WTC11 (cell line): ENCODE data around the gene MORC4. TPM values are rescaled to one million over a fixed set of nuclear protein-coding genes. Genes with fewer than 3 reads are reported as not detected.

ENCODE experiments used
- ATAC-seq: fragments of 200-7000 bp; cut with Tn5 transposase; 2 replicates; pipeline ENCODE4 v1.10.0; 2021; ENCODE audit warnings: mild to moderate bottlenecking, moderate library complexity
- CTCF ChIA-PET: fragments of 300-600 bp; sonication (Branson Sonifier 250); formaldehyde crosslinking; loops from one replicate; lab custom pipeline; 2021; ENCODE audit warnings: antibody characterized with exemption; lab: Charles Lee
- POLR2A ChIA-PET: fragments of 350-600 bp; sonication (Branson Sonifier 250); formaldehyde crosslinking; loops from one replicate; lab custom pipeline; 2021; ENCODE audit warnings: antibody characterized with exemption; lab: Charles Lee
- DNase-seq: peaks from one replicate; pipeline ENCODE4 v3.0.0; 2021; ENCODE audit warnings: low spot score
- H3K27ac Mint-ChIP-seq: 2 replicates; pipeline ENCODE4 v1.8.0; 2021; ENCODE audit warnings: mixed read lengths
- H3K27me3 Mint-ChIP-seq: 2 replicates; pipeline ENCODE4 v1.8.0; 2021; ENCODE audit warnings: low read depth, mild to moderate bottlenecking, moderate library complexity, mixed read lengths
- H3K36me3 Mint-ChIP-seq: 2 replicates; pipeline ENCODE4 v1.8.0; 2021; ENCODE audit warnings: mixed read lengths
- H3K4me1 Mint-ChIP-seq: 2 replicates; pipeline ENCODE4 v1.8.0; 2022; ENCODE audit warnings: mixed read lengths
- H3K4me3 Mint-ChIP-seq: 2 replicates; pipeline ENCODE4 v1.8.0; 2021; ENCODE audit warnings: mild to moderate bottlenecking, moderate library complexity, mixed read lengths
- H3K9me3 Mint-ChIP-seq: 2 replicates; pipeline ENCODE4 v1.8.0; 2021; ENCODE audit warnings: mixed read lengths
- CREM ChIP-seq: sonication (generic); formaldehyde crosslinking; IDR thresholded peaks from 2 replicates; pipeline ENCODE4 v1.8.1; 2022; ENCODE audit warnings: mild to moderate bottlenecking, missing genetic modification reagents, moderate library complexity
- ETV6 ChIP-seq: sonication (generic); formaldehyde crosslinking; IDR thresholded peaks from 2 replicates; pipeline ENCODE4 v1.8.1; 2022; ENCODE audit warnings: mild to moderate bottlenecking, missing genetic modification reagents
- FOXP1 ChIP-seq: sonication (generic); formaldehyde crosslinking; IDR thresholded peaks from 2 replicates; pipeline ENCODE4 v1.8.0; 2022; ENCODE audit warnings: missing genetic modification reagents, mild to moderate bottlenecking, moderate library complexity, borderline replicate concordance
- GABPB1 ChIP-seq: sonication (generic); formaldehyde crosslinking; IDR thresholded peaks from 2 replicates; pipeline ENCODE4 v1.8.1; 2023; ENCODE audit warnings: mild to moderate bottlenecking, missing genetic modification reagents
- HMGA2 ChIP-seq: fragments of 250-450 bp; sonication (Bioruptor Pico); IDR thresholded peaks from 2 replicates; pipeline ENCODE4 v1.4.0; 2021; ENCODE audit warnings: mild to moderate bottlenecking, moderate library complexity
- SMAD3 ChIP-seq: sonication (generic); formaldehyde crosslinking; IDR thresholded peaks from 2 replicates; pipeline ENCODE4 v1.8.0; 2022; ENCODE audit warnings: missing genetic modification reagents, mild to moderate bottlenecking, borderline replicate concordance
- ZNF138 ChIP-seq: sonication (generic); formaldehyde crosslinking; conservative IDR thresholded peaks from 2 replicates; pipeline ENCODE4 v1.8.1; 2022; ENCODE audit warnings: mild to moderate bottlenecking, moderate library complexity, missing genetic modification reagents
- total RNA-seq: library from RNA; stranded (reverse); gene quantifications from 3 replicates; pipeline ENCODE4 v1.2.3, GENCODE V29; 2021
- TF ChIP-seq, protein P1 (sequence below): sonication (generic); formaldehyde crosslinking; IDR thresholded peaks from 2 replicates; pipeline ENCODE4 v1.8.1; 2023; ENCODE audit warnings: mild to moderate bottlenecking, missing genetic modification reagents
- TF ChIP-seq, protein P2 (sequence below): fragments of 250-450 bp; sonication (Bioruptor Pico); IDR thresholded peaks from 2 replicates; pipeline ENCODE4 v1.9.0; 2021; ENCODE audit warnings: mild to moderate bottlenecking, borderline replicate concordance
- TF ChIP-seq, protein P3 (sequence below): fragments of 200-600 bp; IDR thresholded peaks from 2 replicates; pipeline ENCODE4 v1.8.0; 2022; ENCODE audit warnings: antibody characterized with exemption
- TF ChIP-seq, protein P4 (sequence below): sonication (generic); formaldehyde crosslinking; IDR thresholded peaks from 2 replicates; pipeline ENCODE4 v1.8.0; 2022; ENCODE audit warnings: missing genetic modification reagents
- TF ChIP-seq, protein P5 (sequence below): fragments of 250-450 bp; sonication (Bioruptor Pico); conservative IDR thresholded peaks from 2 replicates; pipeline ENCODE4 v1.9.0; 2021; ENCODE audit warnings: mild to moderate bottlenecking
- TF ChIP-seq, protein P6 (sequence below): sonication (generic); formaldehyde crosslinking; conservative IDR thresholded peaks from 2 replicates; pipeline ENCODE4 v1.8.1; 2022; ENCODE audit warnings: mild to moderate bottlenecking, missing genetic modification reagents

MORC4 gene
- total RNA-seq, 1 experiment from 2014 or later: 4.6 TPM

DNA sequence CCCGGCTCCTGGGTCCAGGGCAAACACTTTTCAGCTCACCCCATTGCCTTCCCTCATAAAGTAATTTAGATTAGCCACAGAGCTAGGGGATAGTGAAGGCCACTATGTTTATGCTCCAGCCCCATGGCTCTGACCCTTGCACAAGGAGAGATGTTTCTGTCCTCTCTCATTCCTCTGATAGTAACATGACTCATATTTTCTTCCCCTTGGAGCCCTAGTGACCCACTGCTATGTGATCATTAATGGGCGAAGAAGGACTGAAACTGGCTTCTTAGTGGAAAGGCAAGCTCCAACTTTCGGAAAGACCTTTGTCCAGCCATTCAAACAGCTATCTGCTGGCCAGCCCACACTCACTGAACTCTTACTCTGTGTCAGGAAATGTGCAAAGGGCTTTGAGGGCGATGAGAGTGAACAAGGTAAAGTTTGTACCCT lies 67.5 kb downstream of the MORC4 start (continued):
- TF ChIP-seq, protein P1, sequence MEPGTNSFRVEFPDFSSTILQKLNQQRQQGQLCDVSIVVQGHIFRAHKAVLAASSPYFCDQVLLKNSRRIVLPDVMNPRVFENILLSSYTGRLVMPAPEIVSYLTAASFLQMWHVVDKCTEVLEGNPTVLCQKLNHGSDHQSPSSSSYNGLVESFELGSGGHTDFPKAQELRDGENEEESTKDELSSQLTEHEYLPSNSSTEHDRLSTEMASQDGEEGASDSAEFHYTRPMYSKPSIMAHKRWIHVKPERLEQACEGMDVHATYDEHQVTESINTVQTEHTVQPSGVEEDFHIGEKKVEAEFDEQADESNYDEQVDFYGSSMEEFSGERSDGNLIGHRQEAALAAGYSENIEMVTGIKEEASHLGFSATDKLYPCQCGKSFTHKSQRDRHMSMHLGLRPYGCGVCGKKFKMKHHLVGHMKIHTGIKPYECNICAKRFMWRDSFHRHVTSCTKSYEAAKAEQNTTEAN (CRISPR knock-in tag): no peak
- TF ChIP-seq, protein P2, sequence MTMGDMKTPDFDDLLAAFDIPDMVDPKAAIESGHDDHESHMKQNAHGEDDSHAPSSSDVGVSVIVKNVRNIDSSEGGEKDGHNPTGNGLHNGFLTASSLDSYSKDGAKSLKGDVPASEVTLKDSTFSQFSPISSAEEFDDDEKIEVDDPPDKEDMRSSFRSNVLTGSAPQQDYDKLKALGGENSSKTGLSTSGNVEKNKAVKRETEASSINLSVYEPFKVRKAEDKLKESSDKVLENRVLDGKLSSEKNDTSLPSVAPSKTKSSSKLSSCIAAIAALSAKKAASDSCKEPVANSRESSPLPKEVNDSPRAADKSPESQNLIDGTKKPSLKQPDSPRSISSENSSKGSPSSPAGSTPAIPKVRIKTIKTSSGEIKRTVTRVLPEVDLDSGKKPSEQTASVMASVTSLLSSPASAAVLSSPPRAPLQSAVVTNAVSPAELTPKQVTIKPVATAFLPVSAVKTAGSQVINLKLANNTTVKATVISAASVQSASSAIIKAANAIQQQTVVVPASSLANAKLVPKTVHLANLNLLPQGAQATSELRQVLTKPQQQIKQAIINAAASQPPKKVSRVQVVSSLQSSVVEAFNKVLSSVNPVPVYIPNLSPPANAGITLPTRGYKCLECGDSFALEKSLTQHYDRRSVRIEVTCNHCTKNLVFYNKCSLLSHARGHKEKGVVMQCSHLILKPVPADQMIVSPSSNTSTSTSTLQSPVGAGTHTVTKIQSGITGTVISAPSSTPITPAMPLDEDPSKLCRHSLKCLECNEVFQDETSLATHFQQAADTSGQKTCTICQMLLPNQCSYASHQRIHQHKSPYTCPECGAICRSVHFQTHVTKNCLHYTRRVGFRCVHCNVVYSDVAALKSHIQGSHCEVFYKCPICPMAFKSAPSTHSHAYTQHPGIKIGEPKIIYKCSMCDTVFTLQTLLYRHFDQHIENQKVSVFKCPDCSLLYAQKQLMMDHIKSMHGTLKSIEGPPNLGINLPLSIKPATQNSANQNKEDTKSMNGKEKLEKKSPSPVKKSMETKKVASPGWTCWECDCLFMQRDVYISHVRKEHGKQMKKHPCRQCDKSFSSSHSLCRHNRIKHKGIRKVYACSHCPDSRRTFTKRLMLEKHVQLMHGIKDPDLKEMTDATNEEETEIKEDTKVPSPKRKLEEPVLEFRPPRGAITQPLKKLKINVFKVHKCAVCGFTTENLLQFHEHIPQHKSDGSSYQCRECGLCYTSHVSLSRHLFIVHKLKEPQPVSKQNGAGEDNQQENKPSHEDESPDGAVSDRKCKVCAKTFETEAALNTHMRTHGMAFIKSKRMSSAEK (CRISPR knock-in tag): no peak
- TF ChIP-seq GABPB1 (CRISPR knock-in tag) (no peak), FOXP1 (CRISPR knock-in tag) (no peak), SMAD3 (CRISPR knock-in tag) (no peak)

DNA sequence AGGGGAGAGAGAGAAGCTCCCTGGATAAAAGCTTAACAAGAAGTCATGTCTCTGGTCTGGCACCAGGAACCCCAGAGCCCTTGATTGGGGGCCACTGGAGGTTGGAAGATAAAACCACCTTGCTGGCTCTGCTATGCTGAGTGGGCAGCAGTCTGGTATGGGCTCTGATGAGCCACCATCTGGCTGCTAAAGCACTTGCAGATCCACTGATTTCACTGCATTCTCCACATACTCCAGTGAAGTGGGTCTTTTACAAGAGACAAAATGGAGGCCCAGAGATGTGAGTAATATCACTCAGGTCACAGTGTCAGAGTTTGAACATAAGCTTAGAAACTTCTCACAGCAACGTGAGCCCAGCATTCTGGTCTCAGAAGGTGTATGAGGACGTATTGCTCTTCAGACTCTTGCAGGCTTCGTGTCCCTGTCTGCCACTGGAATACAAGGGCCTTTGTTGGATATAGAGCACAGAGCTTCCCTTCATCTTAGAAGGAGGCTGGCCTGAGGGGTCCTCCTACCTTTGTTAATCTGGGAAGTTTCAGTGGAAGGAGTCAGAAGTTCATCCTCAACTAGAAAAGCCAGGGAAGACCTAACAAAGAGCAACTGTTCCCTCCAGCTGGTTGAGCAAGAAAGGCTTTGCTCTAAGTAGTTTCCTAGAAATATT lies 68.1 kb downstream of the MORC4 start:
- Mint-ChIP-seq H3K4me1 (no peaks in the 10 kb centered on the region), H3K36me3 (no peaks in the 10 kb centered on the region), H3K9me3 (no peaks in the 10 kb centered on the region), H3K27ac (no peak overlapping the region), H3K4me3 (no peak overlapping the region), H3K27me3 (no peaks in the 10 kb centered on the region)
- POLR2A ChIA-PET: no interaction called here
- CTCF ChIA-PET: interaction anchor here (1.7 to 1.8 kb wide), 2 partner anchors 28 to 37 kb away, joined by 3 to 7 read pairs; no protein-coding TSS in a partner anchor
- ATAC-seq: no peak
- no peak for DNase-seq
- no peak for TF ChIP-seq FOXP1 (CRISPR knock-in tag)
- TF ChIP-seq HMGA2 (CRISPR knock-in tag): no peak
- no peak for TF ChIP-seq CREM (CRISPR knock-in tag)
- TF ChIP-seq, protein P3, sequence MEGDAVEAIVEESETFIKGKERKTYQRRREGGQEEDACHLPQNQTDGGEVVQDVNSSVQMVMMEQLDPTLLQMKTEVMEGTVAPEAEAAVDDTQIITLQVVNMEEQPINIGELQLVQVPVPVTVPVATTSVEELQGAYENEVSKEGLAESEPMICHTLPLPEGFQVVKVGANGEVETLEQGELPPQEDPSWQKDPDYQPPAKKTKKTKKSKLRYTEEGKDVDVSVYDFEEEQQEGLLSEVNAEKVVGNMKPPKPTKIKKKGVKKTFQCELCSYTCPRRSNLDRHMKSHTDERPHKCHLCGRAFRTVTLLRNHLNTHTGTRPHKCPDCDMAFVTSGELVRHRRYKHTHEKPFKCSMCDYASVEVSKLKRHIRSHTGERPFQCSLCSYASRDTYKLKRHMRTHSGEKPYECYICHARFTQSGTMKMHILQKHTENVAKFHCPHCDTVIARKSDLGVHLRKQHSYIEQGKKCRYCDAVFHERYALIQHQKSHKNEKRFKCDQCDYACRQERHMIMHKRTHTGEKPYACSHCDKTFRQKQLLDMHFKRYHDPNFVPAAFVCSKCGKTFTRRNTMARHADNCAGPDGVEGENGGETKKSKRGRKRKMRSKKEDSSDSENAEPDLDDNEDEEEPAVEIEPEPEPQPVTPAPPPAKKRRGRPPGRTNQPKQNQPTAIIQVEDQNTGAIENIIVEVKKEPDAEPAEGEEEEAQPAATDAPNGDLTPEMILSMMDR: no peak
- TF ChIP-seq, protein P4, sequence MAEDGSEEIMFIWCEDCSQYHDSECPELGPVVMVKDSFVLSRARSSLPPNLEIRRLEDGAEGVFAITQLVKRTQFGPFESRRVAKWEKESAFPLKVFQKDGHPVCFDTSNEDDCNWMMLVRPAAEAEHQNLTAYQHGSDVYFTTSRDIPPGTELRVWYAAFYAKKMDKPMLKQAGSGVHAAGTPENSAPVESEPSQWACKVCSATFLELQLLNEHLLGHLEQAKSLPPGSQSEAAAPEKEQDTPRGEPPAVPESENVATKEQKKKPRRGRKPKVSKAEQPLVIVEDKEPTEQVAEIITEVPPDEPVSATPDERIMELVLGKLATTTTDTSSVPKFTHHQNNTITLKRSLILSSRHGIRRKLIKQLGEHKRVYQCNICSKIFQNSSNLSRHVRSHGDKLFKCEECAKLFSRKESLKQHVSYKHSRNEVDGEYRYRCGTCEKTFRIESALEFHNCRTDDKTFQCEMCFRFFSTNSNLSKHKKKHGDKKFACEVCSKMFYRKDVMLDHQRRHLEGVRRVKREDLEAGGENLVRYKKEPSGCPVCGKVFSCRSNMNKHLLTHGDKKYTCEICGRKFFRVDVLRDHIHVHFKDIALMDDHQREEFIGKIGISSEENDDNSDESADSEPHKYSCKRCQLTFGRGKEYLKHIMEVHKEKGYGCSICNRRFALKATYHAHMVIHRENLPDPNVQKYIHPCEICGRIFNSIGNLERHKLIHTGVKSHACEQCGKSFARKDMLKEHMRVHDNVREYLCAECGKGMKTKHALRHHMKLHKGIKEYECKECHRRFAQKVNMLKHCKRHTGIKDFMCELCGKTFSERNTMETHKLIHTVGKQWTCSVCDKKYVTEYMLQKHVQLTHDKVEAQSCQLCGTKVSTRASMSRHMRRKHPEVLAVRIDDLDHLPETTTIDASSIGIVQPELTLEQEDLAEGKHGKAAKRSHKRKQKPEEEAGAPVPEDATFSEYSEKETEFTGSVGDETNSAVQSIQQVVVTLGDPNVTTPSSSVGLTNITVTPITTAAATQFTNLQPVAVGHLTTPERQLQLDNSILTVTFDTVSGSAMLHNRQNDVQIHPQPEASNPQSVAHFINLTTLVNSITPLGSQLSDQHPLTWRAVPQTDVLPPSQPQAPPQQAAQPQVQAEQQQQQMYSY (CRISPR knock-in tag): no peak
- TF ChIP-seq ETV6 (CRISPR knock-in tag): no peak
- TF ChIP-seq, protein P5, sequence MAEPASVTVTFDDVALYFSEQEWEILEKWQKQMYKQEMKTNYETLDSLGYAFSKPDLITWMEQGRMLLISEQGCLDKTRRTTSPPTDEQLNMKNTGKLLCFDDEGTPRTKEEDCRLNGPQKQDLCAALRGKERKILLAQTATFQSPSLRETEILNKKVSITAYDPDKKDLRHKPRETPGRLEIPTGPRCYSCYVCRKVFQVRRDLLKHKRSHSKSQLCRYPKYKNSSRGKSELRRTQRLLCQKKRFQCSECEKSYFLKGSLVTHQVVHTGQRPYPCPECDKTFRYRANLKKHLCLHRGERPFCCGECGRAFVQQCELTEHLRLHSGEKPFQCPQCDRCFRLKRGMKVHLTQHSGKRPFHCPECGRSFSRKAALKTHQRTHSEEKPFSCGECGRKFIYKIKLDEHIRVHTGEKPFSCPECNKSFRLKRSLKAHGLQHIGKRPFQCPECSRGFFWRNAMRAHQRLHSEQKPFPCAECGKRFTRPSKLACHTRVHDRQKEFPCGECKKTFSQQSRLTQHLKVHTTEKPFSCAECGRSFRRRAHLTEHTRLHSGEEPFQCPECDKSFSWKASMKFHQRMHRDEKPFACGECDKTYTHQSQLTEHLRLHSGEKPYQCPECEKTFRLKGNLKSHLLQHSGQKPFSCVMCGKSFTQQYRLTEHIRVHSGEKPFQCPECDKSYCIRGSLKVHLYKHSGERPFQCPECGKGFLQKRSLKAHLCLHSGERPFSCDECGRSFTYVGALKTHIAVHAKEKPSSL: no peak
- TF ChIP-seq ZNF138 (CRISPR knock-in tag): no peak
- TF ChIP-seq, protein P6, sequence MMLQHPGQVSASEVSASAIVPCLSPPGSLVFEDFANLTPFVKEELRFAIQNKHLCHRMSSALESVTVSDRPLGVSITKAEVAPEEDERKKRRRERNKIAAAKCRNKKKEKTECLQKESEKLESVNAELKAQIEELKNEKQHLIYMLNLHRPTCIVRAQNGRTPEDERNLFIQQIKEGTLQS (CRISPR knock-in tag): no peak
